Mucosa of rectum (tissue), 2 donors: Measurements from ENCODE around the gene HIVEP3.

Experiments
- H3K27ac ChIP-seq, 2 donors: one replicate each; pipeline ENCODE4 v1.7.0; 2013; ENCODE audit warnings: inconsistent platforms in 2 of 2, low read depth in 2 of 2, low read length in 2 of 2
- H3K27me3 ChIP-seq, 2 donors: one replicate each; pipeline ENCODE4 v1.7.0; 2013; ENCODE audit warnings: low read length in 2 of 2; ENCODE audit not compliant: control insufficient read depth in 2 of 2, insufficient read depth in 2 of 2
- H3K36me3 ChIP-seq, 2 donors: one replicate each; pipeline ENCODE4 v1.7.0; 2013; ENCODE audit warnings: low read length in 2 of 2; ENCODE audit not compliant: control insufficient read depth in 2 of 2, insufficient read depth in 2 of 2
- H3K4me1 ChIP-seq, 2 donors: one replicate each; pipeline ENCODE4 v1.7.0; 2013; ENCODE audit warnings: low read length in 2 of 2, mild to moderate bottlenecking in 1 of 2; ENCODE audit not compliant: control insufficient read depth in 2 of 2, insufficient read depth in 2 of 2
- H3K4me3 ChIP-seq, 2 donors: one replicate each; pipeline ENCODE4 v1.7.0; 2013; ENCODE audit warnings: low read length in 2 of 2
- H3K9ac ChIP-seq, 2 donors: one replicate each; pipeline ENCODE4 v1.7.0; 2013; ENCODE audit warnings: low read length in 2 of 2, low read depth in 1 of 2, mild to moderate bottlenecking in 1 of 2
- H3K9me3 ChIP-seq, 2 donors: one replicate each; pipeline ENCODE4 v1.7.0; 2013; ENCODE audit warnings: low read length in 2 of 2; ENCODE audit not compliant: control insufficient read depth in 2 of 2
- donor health status: healthy.
- donor health status: Normal muscosa, but diverticular disease.

The HIVEP3 gene

GRCh38 chr1:41711581-41711980, 207.1 kb downstream of the HIVEP3 start:
- no peak overlapping the region for H3K27ac ChIP-seq
- no peaks in the 10 kb centered on the region for H3K9me3 ChIP-seq
- H3K36me3 ChIP-seq = no peaks in the 10 kb centered on the region
- peaks cover 0 to 4% of the 10 kb centered on the region in 2 donors for H3K4me1 ChIP-seq
- H3K4me3 ChIP-seq = no peak overlapping the region
- no peak overlapping the region for H3K9ac ChIP-seq
- H3K27me3 ChIP-seq = no peaks in the 10 kb centered on the region

- Histone ChIP-seq H3K36me3 (no peaks in the 10 kb centered on the region), H3K27ac (no peak overlapping the region), H3K4me3 (no peak overlapping the region), H3K9me3 (no peaks in the 10 kb centered on the region), H3K27me3 (no peaks in the 10 kb centered on the region), H3K4me1 (peaks cover 0 to 4% of the 10 kb centered on the region in 2 donors), H3K9ac (no peak overlapping the region)
Observed at GRCh38 chr1:41710980-41711379, 207.7 kb downstream of the HIVEP3 start.

- Histone ChIP-seq H3K9me3 (no peaks in the 10 kb centered on the region), H3K27me3 (no peaks in the 10 kb centered on the region), H3K9ac (no peak overlapping the region), H3K4me1 (peaks cover 0 to 4% of the 10 kb centered on the region in 2 donors), H3K27ac (no peak overlapping the region), H3K4me3 (no peak overlapping the region), H3K36me3 (no peaks in the 10 kb centered on the region)
Observed at GRCh38 chr1:41709873-41710272, 208.8 kb downstream of the HIVEP3 start.

- no peaks in the 10 kb centered on the region for H3K27me3 ChIP-seq
- no peaks in the 10 kb centered on the region for H3K36me3 ChIP-seq
- no peak overlapping the region for H3K27ac ChIP-seq
- H3K9ac ChIP-seq = no peak overlapping the region
- peaks cover 0 to 4% of the 10 kb centered on the region in 2 donors for H3K4me1 ChIP-seq
- H3K4me3 ChIP-seq = no peak overlapping the region
- no peaks in the 10 kb centered on the region for H3K9me3 ChIP-seq
Observed at GRCh38 chr1:41709331-41709730, 209.4 kb downstream of the HIVEP3 start.

- H3K27me3 ChIP-seq = no peaks in the 10 kb centered on the region
- peaks cover 0 to 4% of the 10 kb centered on the region in 2 donors for H3K4me1 ChIP-seq
- H3K9ac ChIP-seq = no peak overlapping the region
- no peak overlapping the region for H3K27ac ChIP-seq
- H3K36me3 ChIP-seq = no peaks in the 10 kb centered on the region
- H3K4me3 ChIP-seq = no peak overlapping the region
- H3K9me3 ChIP-seq = no peaks in the 10 kb centered on the region
Observed at GRCh38 chr1:41708332-41708731, 210.4 kb downstream of the HIVEP3 start.

- no peaks in the 10 kb centered on the region for H3K36me3 ChIP-seq
- no peaks in the 10 kb centered on the region for H3K27me3 ChIP-seq
Observed at GRCh38 chr1:41707793-41708192, 210.9 kb downstream of the HIVEP3 start.

GRCh38 chr1:41705798-41706197, 212.9 kb downstream of the HIVEP3 start:
- H3K27me3 ChIP-seq = no peaks in the 10 kb centered on the region
- no peak overlapping the region for H3K9ac ChIP-seq
- H3K9me3 ChIP-seq = no peaks in the 10 kb centered on the region
- H3K4me3 ChIP-seq = no peak overlapping the region
- no peak overlapping the region for H3K27ac ChIP-seq
- no peaks in the 10 kb centered on the region for H3K4me1 ChIP-seq
- H3K36me3 ChIP-seq = no peaks in the 10 kb centered on the region

More at GRCh38 chr1:41707793-41708192, 210.9 kb downstream of the HIVEP3 start:
- no peak overlapping the region for H3K9ac ChIP-seq
- no peaks in the 10 kb centered on the region for H3K9me3 ChIP-seq
- peaks cover 0 to 4% of the 10 kb centered on the region in 2 donors for H3K4me1 ChIP-seq
- H3K4me3 ChIP-seq = no peak overlapping the region
- no peak overlapping the region for H3K27ac ChIP-seq

DNA sequence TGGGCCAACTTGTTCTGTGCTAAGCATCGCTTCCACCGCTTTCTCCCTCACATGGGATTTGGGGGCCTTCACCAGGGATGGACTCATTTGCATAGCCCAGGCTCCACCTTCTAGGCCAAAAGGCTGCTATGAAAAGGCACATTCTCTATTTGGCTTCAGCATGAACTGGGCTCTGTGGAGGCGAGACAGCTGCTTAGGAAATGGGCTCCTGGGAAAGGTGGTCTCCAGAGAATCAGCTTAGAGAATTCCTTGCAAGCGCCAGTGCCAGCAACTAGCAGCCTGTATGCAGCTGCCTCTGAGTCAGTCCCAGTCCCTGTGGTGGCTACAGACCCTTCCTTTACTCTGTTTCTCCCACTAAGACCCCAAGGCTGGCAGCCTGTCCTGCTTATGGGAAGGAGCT, 214.5 kb downstream of the HIVEP3 start:
- Histone ChIP-seq H3K27ac (no peak overlapping the region), H3K9ac (no peak overlapping the region)

DNA sequence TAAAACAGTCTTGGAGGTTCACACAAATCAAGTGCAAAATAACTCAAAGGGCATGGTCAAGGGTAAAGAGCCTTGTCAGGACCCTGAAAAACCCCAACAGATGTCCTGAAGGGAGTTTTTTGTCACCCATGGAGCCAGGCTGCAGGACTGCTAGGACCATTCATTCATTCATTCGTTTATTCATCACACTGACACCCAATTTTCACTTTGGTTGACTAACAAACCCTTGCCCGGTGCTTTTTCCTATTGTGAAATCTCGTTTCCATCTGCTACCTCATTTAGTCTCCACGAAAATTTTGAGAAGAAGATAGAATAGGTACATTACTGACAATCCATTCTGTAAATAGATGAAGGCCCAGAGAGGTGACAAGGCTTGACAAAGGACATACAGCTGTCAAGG, 216.0 kb downstream of the HIVEP3 start:
- no peak overlapping the region for H3K4me3 ChIP-seq
- H3K36me3 ChIP-seq = no peaks in the 10 kb centered on the region
- no peaks in the 10 kb centered on the region for H3K4me1 ChIP-seq
- H3K27me3 ChIP-seq = no peaks in the 10 kb centered on the region
- no peak overlapping the region for H3K27ac ChIP-seq
- no peak overlapping the region for H3K9ac ChIP-seq
- H3K9me3 ChIP-seq = no peaks in the 10 kb centered on the region

More for the DNA sequence above, 214.5 kb downstream of the HIVEP3 start:
- no peak overlapping the region for H3K4me3 ChIP-seq
- H3K4me1 ChIP-seq = no peaks in the 10 kb centered on the region
- H3K9me3 ChIP-seq = no peaks in the 10 kb centered on the region
- H3K36me3 ChIP-seq = no peaks in the 10 kb centered on the region
- no peaks in the 10 kb centered on the region for H3K27me3 ChIP-seq

DNA sequence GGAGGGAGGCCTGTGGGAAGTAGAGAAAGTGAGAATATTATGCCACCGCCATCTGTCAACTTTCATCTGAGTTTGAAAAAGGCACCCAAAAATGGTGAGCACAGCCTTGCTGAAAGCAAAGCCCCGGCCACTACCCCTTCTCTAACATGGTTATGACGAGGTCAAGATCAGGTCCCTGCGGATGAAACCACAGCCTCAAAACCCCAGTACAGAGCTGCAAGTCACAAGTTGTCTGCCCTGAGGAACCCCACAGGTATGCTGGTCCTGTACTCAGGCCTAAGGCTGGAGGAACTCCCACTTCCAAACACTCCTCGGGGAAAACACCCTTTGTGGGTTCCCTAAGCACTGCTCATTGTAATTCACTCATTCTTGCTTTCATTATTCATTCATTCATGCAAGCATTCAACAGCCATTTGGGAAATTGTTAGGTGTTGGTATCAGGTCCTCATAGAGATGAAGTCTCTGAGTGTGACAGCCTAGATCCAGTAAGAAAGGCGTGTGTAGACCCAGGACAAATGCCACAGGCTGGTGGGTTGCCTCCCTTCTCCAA, 217.7 kb downstream of the HIVEP3 start:
- Histone ChIP-seq H3K9ac (no peak overlapping the region), H3K4me3 (no peak overlapping the region), H3K27me3 (no peaks in the 10 kb centered on the region), H3K27ac (no peak overlapping the region), H3K36me3 (no peaks in the 10 kb centered on the region), H3K9me3 (no peaks in the 10 kb centered on the region), H3K4me1 (no peaks in the 10 kb centered on the region)

- H3K36me3 ChIP-seq = no peaks in the 10 kb centered on the region
- no peaks in the 10 kb centered on the region for H3K27me3 ChIP-seq
- H3K4me3 ChIP-seq = no peak overlapping the region
- H3K4me1 ChIP-seq = no peaks in the 10 kb centered on the region
- no peak overlapping the region for H3K9ac ChIP-seq
- no peak overlapping the region for H3K27ac ChIP-seq
- no peaks in the 10 kb centered on the region for H3K9me3 ChIP-seq
Observed at GRCh38 chr1:41700581-41700980, 218.1 kb downstream of the HIVEP3 start.
